Sigmoid colon (tissue), 4 donors: Measurements from ENCODE around the gene TXNL1.

Experiments used
- CTCF ChIP-seq, 4 experiments: fragments of 450-650 bp in 3 of 4; fragments of 200-600 bp in 1 of 4; IDR thresholded peaks; one replicate each; pipeline ENCODE4 v1.5.1; 2016 to 2019; ENCODE audit warnings: antibody characterized with exemption in 4 of 4, mild to moderate bottlenecking in 3 of 4, moderate library complexity in 2 of 4
- EP300 ChIP-seq, 4 donors: sonication (generic); formaldehyde crosslinking; IDR thresholded peaks; one replicate each; pipeline ENCODE4 v1.6.1; 2017; ENCODE audit warnings: antibody characterized with exemption in 4 of 4
- POLR2A ChIP-seq, 2 donors: fragments of 450-650 bp; IDR thresholded peaks; one replicate each; pipeline ENCODE4 v1.6.1; 2016; ENCODE audit warnings: antibody characterized with exemption in 2 of 2, mild to moderate bottlenecking in 2 of 2, moderate library complexity in 2 of 2
- POLR2AphosphoS5 ChIP-seq, 4 donors: sonication (generic); formaldehyde crosslinking; IDR thresholded peaks; one replicate each; pipeline ENCODE4 v1.6.1; 2017; ENCODE audit warnings: antibody characterized with exemption in 4 of 4

GRCh38 chr18:56635007-56635406, 3.4 kb downstream of the TXNL1 start:
- TF ChIP-seq POLR2A (IDR thresholded peaks at IDR 0.05) = no peak
- TF ChIP-seq CTCF (IDR thresholded peaks at IDR 0.05) = no peak
- no peak for TF ChIP-seq POLR2AphosphoS5 (IDR thresholded peaks at IDR 0.05)
- no peak for TF ChIP-seq EP300 (IDR thresholded peaks at IDR 0.05)
